Activated naive CD4-positive, alpha-beta T cell treated with anti-CD3 and anti-CD28 coated beads, Interleukin-2, amount 50 U/mL, for 24 hours (primary cell): ENCODE measurements around the gene TBC1D4.

Experiments used
- H3K27ac Mint-ChIP-seq: one replicate; pipeline ENCODE4 v1.8.0; 2021; ENCODE audit warnings: mild to moderate bottlenecking, mixed read lengths
- H3K27me3 Mint-ChIP-seq: one replicate; pipeline ENCODE4 v1.8.0; 2021; ENCODE audit warnings: mixed read lengths
- H3K36me3 Mint-ChIP-seq: one replicate; pipeline ENCODE4 v1.8.0; 2021; ENCODE audit warnings: mixed read lengths
- H3K4me1 Mint-ChIP-seq: one replicate; pipeline ENCODE4 v1.8.0; 2021; ENCODE audit warnings: mixed read lengths
- H3K4me3 Mint-ChIP-seq: one replicate; pipeline ENCODE4 v1.8.0; 2021; ENCODE audit warnings: mild to moderate bottlenecking, mixed read lengths
- H3K9me3 Mint-ChIP-seq: one replicate; pipeline ENCODE4 v1.8.0; 2021; ENCODE audit warnings: mixed read lengths

The TBC1D4 gene

GRCh38 chr13:75372923-75373841 lies 108.8 kb downstream of the TBC1D4 start:
- no peak overlapping the region for H3K4me3 Mint-ChIP-seq
- H3K9me3 Mint-ChIP-seq = no peaks in the 10 kb centered on the region
- no peaks in the 10 kb centered on the region for H3K4me1 Mint-ChIP-seq
- H3K27ac Mint-ChIP-seq = no peak overlapping the region
- no peaks in the 10 kb centered on the region for H3K27me3 Mint-ChIP-seq
- H3K36me3 Mint-ChIP-seq = no peaks in the 10 kb centered on the region

- Mint-ChIP-seq H3K4me1 (no peaks in the 10 kb centered on the region), H3K9me3 (no peaks in the 10 kb centered on the region), H3K4me3 (no peak overlapping the region), H3K36me3 (no peaks in the 10 kb centered on the region), H3K27me3 (no peaks in the 10 kb centered on the region), H3K27ac (no peak overlapping the region)
Observed at GRCh38 chr13:75372517-75372916, 109.5 kb downstream of the TBC1D4 start.

GRCh38 chr13:75371203-75371602 lies 110.8 kb downstream of the TBC1D4 start:
- Mint-ChIP-seq H3K9me3 (no peaks in the 10 kb centered on the region), H3K36me3 (no peaks in the 10 kb centered on the region), H3K27me3 (no peaks in the 10 kb centered on the region), H3K4me3 (no peak overlapping the region), H3K27ac (no peak overlapping the region), H3K4me1 (peaks cover 9% of the 10 kb centered on the region)

- Mint-ChIP-seq H3K4me3 (no peak overlapping the region), H3K9me3 (no peaks in the 10 kb centered on the region), H3K4me1 (peaks cover 14% of the 10 kb centered on the region), H3K27me3 (no peaks in the 10 kb centered on the region), H3K27ac (no peak overlapping the region), H3K36me3 (no peaks in the 10 kb centered on the region)
Observed at GRCh38 chr13:75370774-75371173, 111.2 kb downstream of the TBC1D4 start.

- Mint-ChIP-seq H3K27ac (no peak overlapping the region), H3K9me3 (no peaks in the 10 kb centered on the region), H3K27me3 (no peaks in the 10 kb centered on the region), H3K4me1 (peaks cover 21% of the 10 kb centered on the region), H3K4me3 (no peak overlapping the region), H3K36me3 (no peaks in the 10 kb centered on the region)
Observed at GRCh38 chr13:75369981-75370380, 112.0 kb downstream of the TBC1D4 start.

GRCh38 chr13:75368167-75368566 lies 113.8 kb downstream of the TBC1D4 start:
- no peaks in the 10 kb centered on the region for H3K27me3 Mint-ChIP-seq
- peaks cover 35% of the 10 kb centered on the region for H3K4me1 Mint-ChIP-seq
- no peak overlapping the region for H3K27ac Mint-ChIP-seq
- no peaks in the 10 kb centered on the region for H3K9me3 Mint-ChIP-seq
- no peak overlapping the region for H3K4me3 Mint-ChIP-seq
- H3K36me3 Mint-ChIP-seq = no peaks in the 10 kb centered on the region

- H3K4me3 Mint-ChIP-seq = peak overlapping the region; percentile 74
- peak overlapping the region; percentile 87 for H3K27ac Mint-ChIP-seq
- H3K4me1 Mint-ChIP-seq = peaks cover 36% of the 10 kb centered on the region
Observed at GRCh38 chr13:75366380-75367280, 115.3 kb downstream of the TBC1D4 start.

GRCh38 chr13:75365724-75366173 lies 116.2 kb downstream of the TBC1D4 start:
- H3K4me1 Mint-ChIP-seq = peaks cover 36% of the 10 kb centered on the region
- peak overlapping the region; percentile 87 for H3K27ac Mint-ChIP-seq
- H3K4me3 Mint-ChIP-seq = peak overlapping the region; percentile 74
- no peaks in the 10 kb centered on the region for H3K36me3 Mint-ChIP-seq
- no peaks in the 10 kb centered on the region for H3K27me3 Mint-ChIP-seq
- no peaks in the 10 kb centered on the region for H3K9me3 Mint-ChIP-seq

More at GRCh38 chr13:75366380-75367280, 115.3 kb downstream of the TBC1D4 start:
- Mint-ChIP-seq H3K27me3 (no peaks in the 10 kb centered on the region), H3K9me3 (no peaks in the 10 kb centered on the region), H3K36me3 (no peaks in the 10 kb centered on the region)

GRCh38 chr13:75364131-75364713 lies 117.7 kb downstream of the TBC1D4 start:
- no peaks in the 10 kb centered on the region for H3K27me3 Mint-ChIP-seq
- H3K4me3 Mint-ChIP-seq = no peak overlapping the region
- no peaks in the 10 kb centered on the region for H3K36me3 Mint-ChIP-seq
- peak overlapping the region; percentile 17 for H3K27ac Mint-ChIP-seq
- peaks cover 36% of the 10 kb centered on the region for H3K4me1 Mint-ChIP-seq
- H3K9me3 Mint-ChIP-seq = no peaks in the 10 kb centered on the region

- peak overlapping the region; percentile 55 for H3K27ac Mint-ChIP-seq
- H3K27me3 Mint-ChIP-seq = no peaks in the 10 kb centered on the region
- H3K9me3 Mint-ChIP-seq = no peaks in the 10 kb centered on the region
Observed at GRCh38 chr13:75363371-75363770, 118.6 kb downstream of the TBC1D4 start.

GRCh38 chr13:75362026-75362425 lies 119.9 kb downstream of the TBC1D4 start:
- no peaks in the 10 kb centered on the region for H3K36me3 Mint-ChIP-seq

More at GRCh38 chr13:75363371-75363770, 118.6 kb downstream of the TBC1D4 start:
- Mint-ChIP-seq H3K4me3 (no peak overlapping the region), H3K36me3 (no peaks in the 10 kb centered on the region), H3K4me1 (peaks cover 36% of the 10 kb centered on the region)

GRCh38 chr13:75360170-75360569 lies 121.8 kb downstream of the TBC1D4 start:
- H3K36me3 Mint-ChIP-seq = no peaks in the 10 kb centered on the region
- H3K27ac Mint-ChIP-seq = no peak overlapping the region

More at GRCh38 chr13:75362026-75362425, 119.9 kb downstream of the TBC1D4 start:
- Mint-ChIP-seq H3K27ac (no peak overlapping the region), H3K27me3 (no peaks in the 10 kb centered on the region), H3K4me1 (peaks cover 40% of the 10 kb centered on the region), H3K4me3 (no peak overlapping the region), H3K9me3 (no peaks in the 10 kb centered on the region)

GRCh38 chr13:75359266-75359665 lies 122.7 kb downstream of the TBC1D4 start:
- no peaks in the 10 kb centered on the region for H3K36me3 Mint-ChIP-seq
- H3K4me1 Mint-ChIP-seq = peaks cover 16% of the 10 kb centered on the region
- H3K27me3 Mint-ChIP-seq = no peaks in the 10 kb centered on the region
- no peak overlapping the region for H3K27ac Mint-ChIP-seq
- no peaks in the 10 kb centered on the region for H3K9me3 Mint-ChIP-seq
- no peak overlapping the region for H3K4me3 Mint-ChIP-seq

More at GRCh38 chr13:75360170-75360569, 121.8 kb downstream of the TBC1D4 start:
- H3K4me3 Mint-ChIP-seq = no peak overlapping the region
- H3K9me3 Mint-ChIP-seq = no peaks in the 10 kb centered on the region
- H3K27me3 Mint-ChIP-seq = no peaks in the 10 kb centered on the region
- H3K4me1 Mint-ChIP-seq = peaks cover 22% of the 10 kb centered on the region

- no peak overlapping the region for H3K4me3 Mint-ChIP-seq
- no peaks in the 10 kb centered on the region for H3K27me3 Mint-ChIP-seq
- H3K27ac Mint-ChIP-seq = no peak overlapping the region
- peaks cover 6% of the 10 kb centered on the region for H3K4me1 Mint-ChIP-seq
- no peaks in the 10 kb centered on the region for H3K9me3 Mint-ChIP-seq
- no peaks in the 10 kb centered on the region for H3K36me3 Mint-ChIP-seq
Observed at GRCh38 chr13:75357576-75358289, 124.2 kb downstream of the TBC1D4 start.

- peaks cover 6% of the 10 kb centered on the region for H3K4me1 Mint-ChIP-seq
- no peak overlapping the region for H3K4me3 Mint-ChIP-seq
- peaks cover 6% of the 10 kb centered on the region for H3K36me3 Mint-ChIP-seq
- H3K9me3 Mint-ChIP-seq = peaks cover 6% of the 10 kb centered on the region
- no peak overlapping the region for H3K27ac Mint-ChIP-seq
- no peaks in the 10 kb centered on the region for H3K27me3 Mint-ChIP-seq
Observed at GRCh38 chr13:75356421-75356820, 125.5 kb downstream of the TBC1D4 start.
